Measurements from ENCODE around the gene ANKRD29.
"Not testable (repeated sequence)": the region's sequence is repeated elsewhere in the genome, so short reads cannot be mapped to it uniquely, and the experiment has no call there.

Gene ANKRD29

DNA sequence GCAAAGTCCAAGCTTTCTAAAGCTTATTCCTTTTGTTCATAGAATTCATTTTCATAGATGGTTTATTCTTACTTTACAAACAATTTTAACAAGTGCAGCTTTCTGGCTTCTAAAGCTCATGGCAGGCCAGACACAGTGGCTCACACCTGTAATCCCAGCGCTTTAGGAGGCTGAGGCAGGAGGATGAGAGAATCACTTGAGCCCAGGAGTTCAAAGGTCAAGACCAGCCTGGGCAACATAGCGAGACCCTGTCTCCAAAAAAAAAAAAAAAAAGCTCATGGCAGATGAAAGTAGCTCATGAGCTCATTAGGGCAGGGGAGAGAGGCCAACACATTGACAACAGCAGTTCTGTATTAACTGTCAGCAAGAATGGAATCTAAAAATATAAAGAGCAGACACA, 48.3 kb downstream of the ANKRD29 start:
- no peak for DNase-seq

DNA sequence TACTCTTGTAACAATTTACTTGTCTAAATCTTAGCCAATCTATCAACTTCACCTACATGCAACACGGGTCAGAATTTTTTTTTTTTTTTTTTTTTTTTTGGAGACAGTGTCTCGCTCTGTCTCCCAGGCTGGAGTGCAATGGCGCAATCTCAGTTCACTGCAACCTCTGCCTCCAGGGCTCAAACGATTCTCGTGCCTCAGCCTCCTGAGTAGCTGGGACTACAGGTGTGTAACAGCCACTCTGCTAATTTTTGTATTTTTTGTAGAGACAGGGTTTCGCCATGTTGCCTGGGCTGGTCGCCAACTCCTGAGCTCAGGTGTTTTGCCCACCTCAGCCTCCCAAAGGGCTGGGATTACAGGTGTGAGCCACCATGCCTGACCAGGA, 49.6 kb downstream of the ANKRD29 start:
- DNase-seq = not testable (repeated sequence)

DNA sequence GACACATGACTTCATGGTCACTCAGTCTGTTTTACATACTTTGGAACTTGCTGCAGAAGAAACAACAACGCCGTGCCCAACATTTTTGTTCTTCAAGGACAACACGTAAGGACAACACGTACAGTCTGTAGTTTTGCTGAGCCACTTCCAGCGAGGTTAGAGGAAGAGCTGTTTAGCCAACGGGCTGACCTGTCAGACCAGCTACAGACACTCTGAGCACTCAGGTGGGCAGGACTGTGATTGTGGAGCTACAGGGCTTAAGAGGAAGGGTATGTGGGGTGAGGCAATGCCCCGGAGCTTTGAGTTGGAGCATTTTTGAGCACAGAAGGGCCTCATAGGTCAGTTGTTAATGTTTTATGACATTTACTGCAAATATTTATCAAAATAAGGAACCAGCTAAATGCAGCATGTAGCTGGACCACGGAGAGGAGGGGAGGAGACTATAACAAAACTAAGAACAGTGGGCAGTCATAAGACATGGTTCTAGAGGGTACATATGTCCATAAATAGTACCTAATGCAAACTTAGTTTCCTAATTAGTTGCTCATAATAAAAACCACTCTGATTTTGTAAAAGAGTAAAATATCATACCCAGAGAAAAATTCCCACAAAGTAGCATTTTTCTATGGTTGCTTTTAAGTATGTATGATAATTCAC, 50.1 kb downstream of the ANKRD29 start:
- DNase-seq = no peak

- DNase-seq = no peak
These were observed 53.2 kb downstream of the ANKRD29 start for GRCh38 chr18:23609390-23610023.

- no peak for DNase-seq
These were observed 54.5 kb downstream of the ANKRD29 start for GRCh38 chr18:23608211-23608610.

DNA sequence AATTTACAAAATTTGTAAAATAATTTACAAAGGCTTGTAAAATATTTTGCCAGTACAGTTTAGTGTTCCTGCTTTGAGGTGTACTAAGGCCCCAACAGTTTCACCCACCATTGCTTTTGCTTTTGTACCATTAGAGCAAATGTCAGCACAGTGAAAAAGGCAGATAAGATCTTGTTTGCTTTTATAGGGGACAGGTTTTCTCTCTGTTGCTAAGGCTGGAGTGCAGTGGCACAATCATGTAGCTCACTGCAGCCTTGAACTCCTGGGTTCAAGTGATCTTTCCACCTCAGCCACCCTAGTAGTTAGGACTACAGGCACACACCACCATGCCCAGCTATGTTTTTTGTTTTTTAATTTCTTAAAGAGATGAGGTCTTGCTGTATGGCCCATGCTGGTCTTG, 56.8 kb downstream of the ANKRD29 start:
- no peak for DNase-seq

GRCh38 chr18:23599809-23600208, 62.9 kb downstream of the ANKRD29 start:
- DNase-seq = no peak

- DNase-seq = no peak
These were observed 66.5 kb downstream of the ANKRD29 start for GRCh38 chr18:23596183-23596582.

GRCh38 chr18:23595591-23595990, 67.1 kb downstream of the ANKRD29 start:
- no peak for DNase-seq

GRCh38 chr18:23593720-23594119, 69.0 kb downstream of the ANKRD29 start:
- peak; percentile 77 for DNase-seq

DNA sequence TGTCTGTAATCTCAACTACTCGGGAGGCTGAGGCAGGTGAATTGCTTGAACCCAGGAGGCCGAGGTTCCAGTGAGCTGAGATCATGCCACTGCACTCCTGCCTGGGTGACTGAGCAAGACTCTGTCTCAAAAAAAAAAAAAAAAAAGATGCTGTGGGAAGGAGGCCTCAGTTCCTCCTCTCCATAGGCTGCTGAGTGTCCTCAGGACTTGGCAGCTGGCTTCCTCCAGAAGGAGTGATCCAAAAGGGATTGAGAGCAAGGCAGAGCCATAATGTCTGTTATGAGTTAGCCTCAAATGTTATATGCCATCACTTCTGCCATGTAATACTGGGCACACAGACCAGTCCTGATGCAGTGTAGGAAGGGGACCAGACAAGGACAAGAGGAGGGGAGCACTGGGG, 69.8 kb downstream of the ANKRD29 start:
- no peak for DNase-seq

DNA sequence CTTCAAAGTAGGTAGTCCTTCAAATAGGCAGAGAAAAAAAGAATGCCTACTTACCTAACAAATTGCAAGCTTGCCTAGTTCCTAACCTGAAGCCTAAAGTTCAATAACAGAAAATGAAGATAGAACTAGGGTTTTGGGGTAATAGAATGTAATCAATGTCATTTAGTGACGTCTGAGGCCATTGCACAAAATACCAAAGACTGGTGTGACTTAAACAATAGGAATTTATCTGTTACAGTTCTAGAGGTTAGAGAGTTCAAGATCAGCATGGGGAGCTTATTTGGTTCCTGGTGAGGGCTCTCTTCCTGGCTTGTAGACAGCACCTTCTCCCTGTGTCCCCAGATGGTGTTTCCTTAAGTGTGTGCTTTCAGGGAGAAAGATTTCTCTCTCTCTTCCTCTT, 71.7 kb downstream of the ANKRD29 start:
- peak; percentile 53 for DNase-seq

DNA sequence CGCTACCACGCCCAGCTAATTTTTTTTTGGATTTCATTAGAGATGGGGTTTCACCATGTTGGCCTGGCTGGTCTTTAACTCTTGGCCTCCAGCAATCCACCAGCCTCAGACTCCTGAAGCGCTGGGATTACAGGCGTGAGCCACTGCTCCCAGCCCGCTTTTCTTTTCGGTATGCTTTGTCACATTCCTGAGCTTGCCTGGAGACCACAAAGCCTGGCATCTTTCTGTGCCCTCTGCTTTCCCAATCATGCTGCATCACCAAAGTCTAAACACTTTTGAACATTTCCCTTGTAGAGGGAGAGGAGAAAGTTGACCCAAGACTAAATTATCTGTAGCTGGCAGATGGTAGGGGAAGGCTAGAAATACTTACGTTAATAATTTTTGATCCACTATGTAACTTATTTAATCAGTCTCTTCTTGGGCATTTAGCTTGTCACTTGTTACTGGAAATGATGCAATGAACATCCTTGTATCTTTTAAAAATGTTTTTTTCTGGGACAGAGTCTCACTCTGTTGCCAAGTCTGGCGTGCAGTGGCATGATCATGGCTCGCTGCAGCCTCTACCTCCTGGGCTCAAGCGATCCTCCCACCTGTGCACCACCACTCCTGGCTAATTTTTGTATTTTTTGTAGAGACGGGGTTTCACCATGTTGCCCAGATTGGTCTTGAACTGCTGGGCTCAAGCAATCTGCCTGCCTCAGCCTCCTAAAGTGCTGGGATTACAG, 73.7 kb downstream of the ANKRD29 start:
- DNase-seq = peak; percentile 44

- no peak for DNase-seq
These were observed 75.5 kb downstream of the ANKRD29 start for GRCh38 chr18:23587220-23587642.

- peak; percentile 94 for DNase-seq
These were observed 76.2 kb downstream of the ANKRD29 start, which contains the start of gene NPC1 for GRCh38 chr18:23586249-23587196. NPC1 (minus strand) TSS chr18:23586506; CDS start chr18:23586343, 163 bp downstream.

DNA sequence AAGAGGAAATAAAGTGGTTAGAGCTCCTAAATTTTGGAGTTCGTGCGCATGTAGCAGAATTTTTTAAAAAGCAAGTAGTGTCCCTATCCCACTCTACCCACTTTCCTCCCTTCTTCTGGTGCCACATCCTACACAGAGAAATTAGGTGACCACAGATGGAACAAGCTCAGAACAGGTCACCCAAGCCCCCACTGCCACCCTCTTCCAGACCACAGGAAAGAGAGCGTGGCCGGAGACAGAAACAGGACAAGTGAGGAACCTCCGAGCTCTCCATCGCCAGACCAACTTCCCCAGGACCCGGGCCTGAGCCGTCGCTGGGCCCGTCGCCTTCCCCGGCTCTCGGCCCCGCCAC, 76.8 kb downstream of the ANKRD29 start:
- no peak for DNase-seq

DNA sequence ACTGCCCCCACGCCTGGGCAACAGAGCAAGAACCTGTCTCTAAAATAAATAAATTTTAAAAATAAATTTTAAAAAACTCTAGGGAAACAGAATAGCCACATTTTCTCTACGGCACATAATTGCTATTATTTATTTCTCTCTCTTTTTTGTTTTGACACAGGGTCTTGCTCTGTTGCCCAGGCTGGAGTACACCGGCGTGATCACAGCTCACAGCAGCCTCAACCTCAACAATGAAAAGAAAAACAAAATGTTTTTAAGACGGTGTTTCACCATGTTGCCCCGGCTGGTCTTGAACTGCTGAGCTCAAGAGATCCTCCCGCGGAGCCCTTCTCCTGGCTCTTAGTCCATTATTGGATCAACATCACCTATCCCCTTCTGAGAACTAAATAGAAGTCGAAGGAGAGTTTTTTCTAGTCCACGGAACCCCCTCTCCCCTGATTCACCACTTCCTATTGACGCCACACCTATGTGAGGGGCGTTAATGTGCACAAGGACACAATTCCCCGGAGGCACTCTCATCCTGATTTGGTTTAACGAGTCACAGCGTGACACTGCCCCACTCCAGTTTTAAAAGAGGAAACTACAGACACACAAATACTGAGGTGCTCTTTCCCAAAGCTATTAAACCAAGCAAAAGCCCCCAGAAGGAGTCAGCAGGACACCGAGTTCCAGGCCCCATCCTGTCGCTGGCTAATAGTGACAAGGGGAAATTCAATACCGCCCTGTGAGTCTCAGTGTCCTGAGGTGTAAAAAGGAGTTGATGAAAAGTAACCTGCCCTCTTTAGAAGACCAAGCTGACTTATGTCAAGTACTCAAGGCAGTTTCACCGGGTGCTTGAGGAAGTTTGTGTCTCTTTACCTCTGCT, 77.5 kb downstream of the ANKRD29 start:
- DNase-seq = peak; percentile 12

GRCh38 chr18:23584019-23584983, 78.4 kb downstream of the ANKRD29 start:
- no peak for DNase-seq

- no peak for DNase-seq
These were observed 79.4 kb downstream of the ANKRD29 start for GRCh38 chr18:23583071-23583865.

All from fibroblast of skin of abdomen (primary cell).